ENCODE data around the gene DYRK4. TPM values are rescaled to one million over a fixed set of nuclear protein-coding genes. Genes with fewer than 3 reads are reported as not detected.

DYRK4 gene
- total RNA-seq, 1 donor from 2014 or later, result 30.1 TPM

- TF ChIP-seq, protein P1, sequence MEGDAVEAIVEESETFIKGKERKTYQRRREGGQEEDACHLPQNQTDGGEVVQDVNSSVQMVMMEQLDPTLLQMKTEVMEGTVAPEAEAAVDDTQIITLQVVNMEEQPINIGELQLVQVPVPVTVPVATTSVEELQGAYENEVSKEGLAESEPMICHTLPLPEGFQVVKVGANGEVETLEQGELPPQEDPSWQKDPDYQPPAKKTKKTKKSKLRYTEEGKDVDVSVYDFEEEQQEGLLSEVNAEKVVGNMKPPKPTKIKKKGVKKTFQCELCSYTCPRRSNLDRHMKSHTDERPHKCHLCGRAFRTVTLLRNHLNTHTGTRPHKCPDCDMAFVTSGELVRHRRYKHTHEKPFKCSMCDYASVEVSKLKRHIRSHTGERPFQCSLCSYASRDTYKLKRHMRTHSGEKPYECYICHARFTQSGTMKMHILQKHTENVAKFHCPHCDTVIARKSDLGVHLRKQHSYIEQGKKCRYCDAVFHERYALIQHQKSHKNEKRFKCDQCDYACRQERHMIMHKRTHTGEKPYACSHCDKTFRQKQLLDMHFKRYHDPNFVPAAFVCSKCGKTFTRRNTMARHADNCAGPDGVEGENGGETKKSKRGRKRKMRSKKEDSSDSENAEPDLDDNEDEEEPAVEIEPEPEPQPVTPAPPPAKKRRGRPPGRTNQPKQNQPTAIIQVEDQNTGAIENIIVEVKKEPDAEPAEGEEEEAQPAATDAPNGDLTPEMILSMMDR (IDR thresholded peaks at IDR 0.05), result no peak
- intact Hi-C loops (cut with DNase I), result no loop called here
- peaks cover 3% of the 10 kb centered on the region for H3K4me1 ChIP-seq
- H3K36me3 ChIP-seq, result no peaks in the 10 kb centered on the region
- no peaks in the 10 kb centered on the region for H3K9me3 ChIP-seq
- H3K27me3 ChIP-seq, result no peaks in the 10 kb centered on the region
- H3K27ac ChIP-seq, result no peak overlapping the region
- no peak for DNase-seq
- no peak overlapping the region for H3K4me3 ChIP-seq
- no peak for ATAC-seq
These were observed 18.3 kb downstream of the DYRK4 start for GRCh38 chr12:4580281-4580688.

DNA sequence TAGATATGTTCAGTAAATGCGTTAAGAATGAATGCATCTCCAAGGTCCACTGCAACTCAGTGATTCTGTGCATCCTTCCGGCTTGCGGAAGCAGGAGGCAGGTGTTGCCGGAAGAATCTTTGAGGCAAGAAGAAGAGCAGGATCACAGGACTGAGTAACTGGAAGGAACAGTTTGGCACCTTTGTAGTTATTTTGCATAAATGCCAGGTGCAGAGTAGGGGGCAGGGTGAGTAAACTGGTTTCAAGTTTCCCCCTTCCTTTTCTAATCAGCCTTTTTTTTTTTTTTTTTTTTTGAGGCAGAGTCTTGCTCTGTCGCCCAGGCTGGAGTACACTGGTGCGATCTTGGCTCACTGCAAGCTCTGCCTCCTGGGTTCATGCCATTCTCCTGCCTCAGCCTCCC, 22.3 kb downstream of the DYRK4 start:
- H3K36me3 ChIP-seq, result no peaks in the 10 kb centered on the region
- DNase-seq, result no peak
- H3K4me3 ChIP-seq, result no peak overlapping the region
- no peaks in the 10 kb centered on the region for H3K9me3 ChIP-seq
- TF ChIP-seq, protein P1 (IDR thresholded peaks at IDR 0.05), result no peak
- no peak for ATAC-seq
- intact Hi-C loops (cut with DNase I), result no loop called here
- H3K27ac ChIP-seq, result no peak overlapping the region
- H3K27me3 ChIP-seq, result no peaks in the 10 kb centered on the region
- H3K4me1 ChIP-seq, result peaks cover under 1% of the 10 kb centered on the region

DNA sequence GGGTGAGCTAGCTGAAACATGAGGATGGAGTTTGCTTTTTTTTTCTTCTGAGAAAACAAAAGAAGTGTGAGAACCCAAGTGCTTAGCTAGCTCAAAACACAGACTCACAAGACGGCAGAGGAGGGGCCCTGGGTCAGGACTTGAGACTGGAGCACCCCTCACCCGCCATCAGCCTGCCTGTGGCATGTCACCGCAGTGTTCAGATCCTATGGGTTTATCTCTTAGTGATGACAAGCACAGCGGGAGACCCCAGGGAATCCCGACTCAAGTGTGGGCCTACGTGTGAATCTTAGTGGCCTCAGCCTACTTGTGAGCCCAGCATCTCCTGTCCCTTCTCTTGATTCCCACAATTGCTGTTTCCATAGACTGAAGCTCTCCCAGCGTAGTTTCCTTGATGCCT, 22.9 kb downstream of the DYRK4 start:
- intact Hi-C loops (cut with DNase I), result no loop called here
- TF ChIP-seq, protein P1 (IDR thresholded peaks at IDR 0.05), result no peak
- no peaks in the 10 kb centered on the region for H3K27me3 ChIP-seq

DNA sequence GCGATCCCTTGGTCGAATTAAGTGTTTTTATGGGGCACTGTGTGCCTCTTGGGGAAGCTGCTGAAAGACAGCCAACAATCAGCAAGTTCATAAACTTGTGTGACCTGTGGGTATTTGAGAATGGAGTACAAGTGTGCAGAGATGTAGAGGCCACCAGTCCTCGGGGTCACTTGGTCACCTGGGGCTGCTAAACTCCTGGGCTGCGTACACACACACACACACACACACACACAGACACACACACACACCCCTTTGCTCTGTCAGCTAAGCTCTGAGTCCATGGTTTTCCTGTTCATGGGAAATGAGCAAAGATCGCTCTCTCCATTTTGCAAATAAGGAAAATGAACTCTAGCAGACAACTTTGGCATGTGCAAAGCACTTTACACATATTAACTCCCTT, 24.5 kb downstream of the DYRK4 start:
- intact Hi-C loops (cut with DNase I), result no loop called here
- Histone ChIP-seq H3K27ac (no peak overlapping the region), H3K36me3 (no peaks in the 10 kb centered on the region), H3K4me1 (no peaks in the 10 kb centered on the region), H3K4me3 (no peak overlapping the region), H3K27me3 (no peaks in the 10 kb centered on the region), H3K9me3 (no peaks in the 10 kb centered on the region)
- no peak for DNase-seq
- no peak for ATAC-seq
- TF ChIP-seq, protein P1 (IDR thresholded peaks at IDR 0.05), result no peak

More for the DNA sequence above, 22.9 kb downstream of the DYRK4 start:
- H3K4me3 ChIP-seq, result no peak overlapping the region
- H3K4me1 ChIP-seq, result no peaks in the 10 kb centered on the region
- H3K9me3 ChIP-seq, result no peaks in the 10 kb centered on the region
- DNase-seq, result no peak
- H3K36me3 ChIP-seq, result no peaks in the 10 kb centered on the region
- no peak overlapping the region for H3K27ac ChIP-seq
- ATAC-seq, result no peak

DNA sequence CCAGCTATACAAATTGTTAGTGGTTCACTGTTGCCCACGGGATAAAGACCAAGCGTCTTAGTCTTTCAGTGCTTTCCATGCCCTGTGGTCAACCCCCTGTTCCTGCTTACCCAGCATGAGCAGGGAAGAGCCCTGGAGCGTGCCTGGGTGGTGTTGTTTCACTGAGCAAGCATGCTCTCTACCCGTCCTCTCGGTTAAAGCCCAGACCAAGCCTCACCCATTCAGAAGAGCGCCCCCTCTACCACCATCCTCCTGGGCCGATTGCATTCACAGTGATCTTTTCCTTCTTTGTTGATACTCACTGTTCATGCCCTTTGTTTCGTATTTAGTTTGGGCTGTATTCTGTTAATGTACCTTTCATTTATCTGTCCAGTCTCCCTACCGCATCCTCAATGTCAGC, 25.1 kb downstream of the DYRK4 start:
- no peaks in the 10 kb centered on the region for H3K27me3 ChIP-seq
- DNase-seq (no peak), ATAC-seq (no peak)
- intact Hi-C loops (cut with DNase I), result no loop called here
- no peaks in the 10 kb centered on the region for H3K4me1 ChIP-seq
- TF ChIP-seq, protein P1 (IDR thresholded peaks at IDR 0.05), result no peak
- no peak overlapping the region for H3K27ac ChIP-seq
- no peaks in the 10 kb centered on the region for H3K9me3 ChIP-seq
- H3K36me3 ChIP-seq, result no peaks in the 10 kb centered on the region
- no peak overlapping the region for H3K4me3 ChIP-seq

- no peaks in the 10 kb centered on the region for H3K36me3 ChIP-seq
- ATAC-seq, result no peak
- no peaks in the 10 kb centered on the region for H3K9me3 ChIP-seq
- no peaks in the 10 kb centered on the region for H3K27me3 ChIP-seq
- intact Hi-C loops (cut with DNase I), result no loop called here
- no peaks in the 10 kb centered on the region for H3K4me1 ChIP-seq
- no peak overlapping the region for H3K4me3 ChIP-seq
- TF ChIP-seq, protein P1 (IDR thresholded peaks at IDR 0.05), result no peak
- no peak for DNase-seq
- no peak overlapping the region for H3K27ac ChIP-seq
These were observed 26.9 kb downstream of the DYRK4 start for GRCh38 chr12:4588916-4589315.
